GM12865 (cell line): ENCODE results near the gene CLIC6.
A peak's percentile ranks its signal among the peaks of the same experiment; 100 is the strongest.

Experiments
- DNase-seq: peaks from one replicate; pipeline ENCODE4 v3.0.0; 2010; ENCODE audit warnings: low read depth
- H3K4me3 ChIP-seq: 2 replicates; pipeline ENCODE4 v1.5.1; 2011; ENCODE audit warnings: mild to moderate bottlenecking, low read depth, low read length, control low read depth
- CTCF ChIP-seq: IDR thresholded peaks from 2 replicates; pipeline ENCODE4 v1.5.1; 2011; ENCODE audit warnings: low read length, control low read depth, low read depth, inconsistent platforms; ENCODE audit not compliant: insufficient read depth; ENCODE audit errors: missing control alignments

Gene CLIC6

GRCh38 chr21:34630536-34631143, 38.2 kb upstream of the CLIC6 start:
- DNase-seq = peak; percentile 76
- H3K4me3 ChIP-seq = no peak overlapping the region
- peak; percentile 77 for TF ChIP-seq CTCF

GRCh38 chr21:34632498-34632897, 36.3 kb upstream of the CLIC6 start:
- no peak for DNase-seq
- TF ChIP-seq CTCF = no peak
- H3K4me3 ChIP-seq = no peak overlapping the region

GRCh38 chr21:34635307-34635706, 33.5 kb upstream of the CLIC6 start:
- no peak overlapping the region for H3K4me3 ChIP-seq
- peak; percentile 35 for TF ChIP-seq CTCF
- DNase-seq = no peak

- no peak for TF ChIP-seq CTCF
- DNase-seq = no peak
Observed at GRCh38 chr21:34636961-34637360, 31.8 kb upstream of the CLIC6 start.

GRCh38 chr21:34639250-34639649, 29.5 kb upstream of the CLIC6 start:
- no peak for TF ChIP-seq CTCF
- DNase-seq = peak; percentile 78
- H3K4me3 ChIP-seq = no peak overlapping the region

More at GRCh38 chr21:34636961-34637360, 31.8 kb upstream of the CLIC6 start:
- no peak overlapping the region for H3K4me3 ChIP-seq

GRCh38 chr21:34639882-34640788, 28.7 kb upstream of the CLIC6 start:
- H3K4me3 ChIP-seq = peak overlapping the region; percentile 32
- no peak for TF ChIP-seq CTCF
- DNase-seq = peak; percentile 86
